Testis (tissue), 3 donors: Measurements from ENCODE around the gene MIA. TPM values are rescaled to one million over a fixed set of nuclear protein-coding genes. Genes with fewer than 3 reads are reported as not detected.
"Not testable (repeated sequence)": the region's sequence is repeated elsewhere in the genome, so short reads cannot be mapped to it uniquely, and the experiment has no call there.

Source experiments
- DNase-seq: peaks from one replicate; pipeline ENCODE4 v3.0.0-alpha.2; 2019
- H3K27ac ChIP-seq, 2 donors: fragments of 200-600 bp; sonication (generic); one replicate each; pipeline ENCODE4 v1.5.1; 2019
- H3K27me3 ChIP-seq: fragments of 200-600 bp; sonication (generic); one replicate; pipeline ENCODE4 v1.5.1; 2019
- H3K36me3 ChIP-seq: fragments of 200-600 bp; sonication (generic); one replicate; pipeline ENCODE4 v1.5.1; 2017; ENCODE audit warnings: low read depth; ENCODE audit errors: missing control alignments
- H3K4me1 ChIP-seq: fragments of 200-600 bp; sonication (generic); one replicate; pipeline ENCODE4 v1.5.1; 2019
- H3K4me3 ChIP-seq, 2 donors: fragments of 200-600 bp; sonication (generic); one replicate each; pipeline ENCODE4 v1.5.1; 2017 to 2019
- H3K9me3 ChIP-seq: fragments of 200-600 bp; sonication (generic); one replicate; pipeline ENCODE4 v1.5.1; 2017
- CTCF ChIP-seq, 3 experiments: fragments of 450-650 bp in 2 of 3; fragments of 200-600 bp in 1 of 3; sonication (generic) in 1 of 3; IDR thresholded peaks; one replicate each; pipeline ENCODE4 v1.5.1; 2016 to 2019; ENCODE audit warnings: antibody characterized with exemption in 3 of 3, mild to moderate bottlenecking in 2 of 3, moderate library complexity in 1 of 3
- POLR2A ChIP-seq: fragments of 450-650 bp; IDR thresholded peaks from one replicate; pipeline ENCODE4 v1.6.1; 2017; ENCODE audit warnings: antibody characterized with exemption, mild to moderate bottlenecking, moderate library complexity
- WGBS, 2 donors: methylation state at CpG; one replicate each; pipeline ENCODE4 v1.1.5; 2018; 5-methylcytosine and 5-hydroxymethylcytosine counted together
- intact Hi-C: fragments of 100-400 bp; cut with DNase I; formaldehyde crosslinking; loops from one replicate; pipeline ENCODE4 v1.15.1; 2023; ENCODE audit warnings: low total_unique reads
- polyA plus RNA-seq: library from polyadenylated mRNA; stranded (reverse); fragments of 350-450 nt; fragmentation: Illumina TruSeq; extraction: RNeasy Lipid Tissue Mini Kit (QIAGEN cat#74804); gene quantifications from one replicate; pipeline ENCODE4 v1.2.3, GENCODE V29; 2014; ENCODE audit warnings: low read depth, low replicate concordance; ENCODE audit not compliant: insufficient read depth
- total RNA-seq, 2 donors: library from RNA; depleted of rRNA; stranded (reverse); fragments of >200 nt; gene quantifications; one replicate each; pipeline ENCODE4 v1.2.3, GENCODE V29; 2016

Gene MIA
- total and polyA plus RNA-seq, 3 donors from 2014 or later = 2.4 to 2.9 (median 2.8) TPM

GRCh38 chr19:40822161-40822560, 46.8 kb downstream of the MIA start:
- no peak overlapping the region for H3K4me3 ChIP-seq
- no peaks in the 10 kb centered on the region for H3K9me3 ChIP-seq
- no peak for TF ChIP-seq POLR2A
- TF ChIP-seq CTCF (IDR thresholded peaks at IDR 0.05) = no peak
- WGBS, 2 donors = 85 to 90% methylated on average over 21 to 22 of the region's 22 CpGs
- H3K27ac ChIP-seq = peak overlapping the region; percentile 69 to 77
- intact Hi-C loops = no loop called here
- no peaks in the 10 kb centered on the region for H3K36me3 ChIP-seq
- H3K27me3 ChIP-seq = no peaks in the 10 kb centered on the region
- peak; percentile 14 for DNase-seq
- H3K4me1 ChIP-seq = peaks cover 44% of the 10 kb centered on the region

- Histone ChIP-seq H3K4me1 (peaks cover 42% of the 10 kb centered on the region), H3K27ac (peak overlapping the region; percentile 69 to 77)
- 27 to 61% methylated on average over 9 of the region's 9 CpGs for WGBS, 2 donors
- H3K4me3 ChIP-seq, intact Hi-C loops, H3K36me3 ChIP-seq, H3K9me3 ChIP-seq, H3K27me3 ChIP-seq: not testable (repeated sequence)
- DNase-seq = peak; percentile 73
These were observed 47.6 kb downstream of the MIA start for GRCh38 chr19:40822704-40823553.

- intact Hi-C loops, H3K27me3 ChIP-seq, H3K4me3 ChIP-seq, H3K9me3 ChIP-seq, H3K36me3 ChIP-seq: not testable (repeated sequence)
- 87 to 88% methylated on average over 16 of the region's 16 CpGs for WGBS, 2 donors
- H3K27ac ChIP-seq = peak overlapping the region; percentile 65 to 77
- DNase-seq = peak; percentile 12
- H3K4me1 ChIP-seq = peaks cover 31% of the 10 kb centered on the region
These were observed 49.6 kb downstream of the MIA start for GRCh38 chr19:40824916-40825315.

- H3K27me3 ChIP-seq, H3K9me3 ChIP-seq, H3K4me3 ChIP-seq, H3K36me3 ChIP-seq, intact Hi-C loops: not testable (repeated sequence)
- 82% methylated on average over 4 of the region's 6 CpGs; no CpG with 5 or more reads in 1 of the 2 donors for WGBS, 2 donors
- peaks cover 38% of the 10 kb centered on the region for H3K4me1 ChIP-seq
- H3K27ac ChIP-seq = peak overlapping the region; percentile 65 to 77
- DNase-seq = peak; percentile 11
These were observed 50.3 kb downstream of the MIA start for GRCh38 chr19:40825460-40826095.

- H3K27ac ChIP-seq, H3K4me3 ChIP-seq, intact Hi-C loops, H3K27me3 ChIP-seq, H3K36me3 ChIP-seq, H3K9me3 ChIP-seq: not testable (repeated sequence)
- peaks cover 40% of the 10 kb centered on the region for H3K4me1 ChIP-seq
- DNase-seq = peak; percentile 15
- WGBS, 2 donors = 57 to 61% methylated on average over 8 to 12 of the region's 14 CpGs
These were observed 51.0 kb downstream of the MIA start for GRCh38 chr19:40826312-40826698.

GRCh38 chr19:40826699-40827385, 51.5 kb downstream of the MIA start:
- WGBS, 2 donors = 78 to 84% methylated on average over 28 to 29 of the region's 29 CpGs
- H3K9me3 ChIP-seq, DNase-seq, H3K4me3 ChIP-seq, H3K36me3 ChIP-seq, H3K27ac ChIP-seq, intact Hi-C loops, H3K27me3 ChIP-seq: not testable (repeated sequence)
- H3K4me1 ChIP-seq = peaks cover 40% of the 10 kb centered on the region

Other genes starting within 250 kb of the MIA start
- 10 to 100 TPM; 35.6 to 56.3 TPM for gene SHKBP1, start 198.6 kb upstream of the MIA start, total RNA-seq
- 37.2 TPM for gene SHKBP1, start 198.6 kb upstream of the MIA start, polyA plus RNA-seq
- gene LTBP4, start 174.2 kb upstream of the MIA start, total RNA-seq = 100 to 1,000 TPM; 309 to 417 TPM
- gene LTBP4, start 174.2 kb upstream of the MIA start, polyA plus RNA-seq = 270 TPM
- gene NUMBL, start 84.9 kb upstream of the MIA start, total RNA-seq = 10 to 100 TPM; 42.7 to 52.1 TPM
- 19.9 TPM for gene NUMBL, start 84.9 kb upstream of the MIA start, polyA plus RNA-seq
- gene COQ8B, start 58.6 kb upstream of the MIA start, total RNA-seq = 10 to 100 TPM; 56.6 to 71.7 TPM
- gene COQ8B, start 58.6 kb upstream of the MIA start, polyA plus RNA-seq = 43.8 TPM
- gene ITPKC, start 58.4 kb upstream of the MIA start, total RNA-seq = 10 to 100 TPM; 19.2 to 20.8 TPM
- 11.6 TPM for gene ITPKC, start 58.4 kb upstream of the MIA start, polyA plus RNA-seq
- 10 to 100 TPM; 17.7 to 21.5 TPM for gene ACTMAP, start 25.0 kb upstream of the MIA start, total RNA-seq
- 14.8 TPM for gene ACTMAP, start 25.0 kb upstream of the MIA start, polyA plus RNA-seq
- gene SNRPA, start 24.3 kb upstream of the MIA start, total RNA-seq = 10 to 100 TPM; 89.8 to 91.5 TPM
- 67.8 TPM for gene SNRPA, start 24.3 kb upstream of the MIA start, polyA plus RNA-seq
- gene RAB4B, start 2.7 kb downstream of the MIA start, total RNA-seq = 10 to 100 TPM; 44.7 to 49.3 TPM
- 46.7 TPM for gene RAB4B, start 2.7 kb downstream of the MIA start, polyA plus RNA-seq
- gene EGLN2, start 23.7 kb downstream of the MIA start, total RNA-seq = 100 to 1,000 TPM; 245 to 260 TPM
- 489 TPM for gene EGLN2, start 23.7 kb downstream of the MIA start, polyA plus RNA-seq
- gene CYP2A6, start 74.9 kb downstream of the MIA start, total RNA-seq = not detected
- not detected for gene CYP2A6, start 74.9 kb downstream of the MIA start, polyA plus RNA-seq
- 1 to 10 TPM in 1 of 2 donors, not detected in 1; 1.1 TPM for gene CYP2A7, start 106.7 kb downstream of the MIA start, total RNA-seq
- not detected for gene CYP2A7, start 106.7 kb downstream of the MIA start, polyA plus RNA-seq
- under 1 TPM; 0.19 to 0.39 TPM for gene CYP2B6, start 215.8 kb downstream of the MIA start, total RNA-seq
- gene CYP2B6, start 215.8 kb downstream of the MIA start, polyA plus RNA-seq = not detected